HG03025 (cell line): Measurements from ENCODE around the gene KCNQ4.

Experiments used
- ATAC-seq: cut with Tn5 transposase; IDR thresholded peaks from one replicate; pipeline ENCODE4 v1.9.1; 2021; ENCODE audit warnings: mild to moderate bottlenecking, moderate library complexity; ENCODE audit not compliant: unreplicated experiment, low FRiP score

KCNQ4 gene

DNA sequence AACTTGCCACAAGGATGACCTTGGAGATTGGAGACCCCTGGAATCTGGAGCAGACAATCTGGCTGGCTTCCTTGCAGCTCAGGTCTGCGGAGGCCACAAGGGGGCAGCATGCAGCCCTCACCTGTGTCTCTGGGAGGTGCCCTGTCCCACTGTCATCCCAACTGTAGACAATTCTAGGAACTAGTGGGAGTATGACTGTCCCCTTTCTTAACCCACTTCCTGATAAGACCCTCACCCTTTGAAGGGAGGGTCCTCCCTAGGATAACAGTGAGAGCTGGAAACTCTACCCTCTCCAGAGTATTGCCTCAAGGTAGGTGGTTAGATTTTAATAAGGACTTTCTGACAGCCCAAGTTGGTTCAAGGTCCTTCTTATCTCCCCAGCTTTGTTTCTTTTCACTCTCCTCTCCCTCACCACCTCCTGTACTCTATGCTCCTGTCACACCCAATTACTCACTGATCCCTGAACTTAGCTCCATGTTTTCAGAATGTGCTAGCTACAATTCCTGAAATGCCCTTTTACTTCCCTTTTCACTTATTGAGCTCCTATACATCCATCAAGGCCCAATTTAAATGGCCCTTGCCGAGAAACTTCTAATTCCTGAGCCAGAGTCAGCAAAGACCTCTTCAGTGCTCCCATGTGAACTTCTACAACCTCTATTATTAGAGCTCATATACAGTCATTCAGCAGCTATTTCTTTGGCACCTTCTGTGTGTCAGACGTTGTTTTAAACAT, 9.2 kb upstream of the KCNQ4 start:
- no peak for ATAC-seq

DNA sequence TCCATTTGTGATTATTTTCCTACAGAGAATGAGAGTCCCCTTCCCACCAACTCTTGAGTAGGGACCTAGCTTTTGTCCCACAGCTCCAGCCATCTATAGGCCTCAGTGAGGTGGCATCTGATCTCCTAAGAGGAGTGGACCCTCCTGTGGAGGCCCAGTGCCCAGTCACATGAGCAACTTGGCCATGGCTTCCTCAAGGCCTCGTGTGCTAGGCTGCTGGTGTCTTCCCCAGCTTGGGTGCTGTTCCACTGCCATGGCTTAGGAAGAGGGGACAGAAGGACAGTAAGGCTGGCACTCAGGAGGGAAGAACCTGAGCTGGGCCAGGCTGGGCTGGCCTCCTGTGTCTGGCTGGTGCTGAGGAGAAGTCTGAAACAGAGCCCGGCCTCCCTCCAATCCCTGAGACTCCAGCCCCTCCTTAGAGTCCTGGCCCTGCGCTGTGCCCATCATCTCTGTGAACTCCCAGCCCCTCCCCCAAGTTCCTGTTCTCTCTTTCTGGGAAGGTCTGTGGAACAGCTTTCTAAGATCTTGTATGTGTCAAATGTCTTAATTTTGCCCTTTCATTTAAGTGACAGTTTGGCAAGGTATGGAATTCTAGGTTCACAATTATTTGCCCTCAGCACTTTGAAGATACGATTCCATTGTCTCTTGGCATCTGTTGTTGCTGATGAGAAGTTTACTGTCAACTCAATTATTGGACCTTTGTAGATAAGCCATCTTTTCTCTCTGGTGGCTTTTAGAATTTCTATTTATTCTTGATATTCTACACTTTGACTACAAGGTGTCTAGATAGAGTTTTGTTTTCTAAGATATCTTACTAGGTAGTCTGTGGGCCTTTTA, 7.1 kb upstream of the KCNQ4 start:
- ATAC-seq, result no peak

DNA sequence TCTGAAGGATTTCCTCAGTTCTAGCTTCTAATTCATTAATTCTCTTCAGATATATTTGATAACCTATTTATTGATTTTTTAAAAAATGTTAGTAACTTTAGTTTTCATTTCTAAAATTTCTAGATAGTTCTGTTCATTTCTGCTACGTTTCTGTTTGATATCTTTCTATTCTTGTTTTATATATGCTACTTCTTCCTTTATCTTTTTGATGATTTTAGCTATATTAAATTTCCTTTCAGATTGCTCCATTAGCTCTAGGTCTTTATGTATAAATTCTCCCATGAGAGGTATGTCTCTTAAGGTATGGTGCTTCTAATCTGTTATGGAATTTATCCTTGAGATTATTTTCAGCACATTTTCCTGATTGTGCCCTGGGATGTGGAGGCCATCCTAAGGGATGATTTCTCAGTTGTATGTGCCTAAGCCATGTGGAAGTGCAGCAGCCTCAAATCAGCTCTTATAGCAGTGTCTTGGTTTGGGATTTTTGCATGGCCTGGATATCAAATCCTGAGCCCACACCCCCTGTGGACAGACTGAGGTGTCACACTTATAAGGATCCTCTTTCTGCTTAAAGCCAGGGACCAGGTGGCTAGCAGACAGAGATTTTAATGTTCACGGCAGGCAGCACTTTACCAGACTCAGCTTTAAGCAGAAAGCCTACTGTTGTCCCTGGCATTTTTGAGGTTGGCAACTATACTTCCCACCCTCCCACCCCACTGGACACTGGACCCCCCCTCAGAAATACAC, 6.2 kb upstream of the KCNQ4 start:
- no peak for ATAC-seq

DNA sequence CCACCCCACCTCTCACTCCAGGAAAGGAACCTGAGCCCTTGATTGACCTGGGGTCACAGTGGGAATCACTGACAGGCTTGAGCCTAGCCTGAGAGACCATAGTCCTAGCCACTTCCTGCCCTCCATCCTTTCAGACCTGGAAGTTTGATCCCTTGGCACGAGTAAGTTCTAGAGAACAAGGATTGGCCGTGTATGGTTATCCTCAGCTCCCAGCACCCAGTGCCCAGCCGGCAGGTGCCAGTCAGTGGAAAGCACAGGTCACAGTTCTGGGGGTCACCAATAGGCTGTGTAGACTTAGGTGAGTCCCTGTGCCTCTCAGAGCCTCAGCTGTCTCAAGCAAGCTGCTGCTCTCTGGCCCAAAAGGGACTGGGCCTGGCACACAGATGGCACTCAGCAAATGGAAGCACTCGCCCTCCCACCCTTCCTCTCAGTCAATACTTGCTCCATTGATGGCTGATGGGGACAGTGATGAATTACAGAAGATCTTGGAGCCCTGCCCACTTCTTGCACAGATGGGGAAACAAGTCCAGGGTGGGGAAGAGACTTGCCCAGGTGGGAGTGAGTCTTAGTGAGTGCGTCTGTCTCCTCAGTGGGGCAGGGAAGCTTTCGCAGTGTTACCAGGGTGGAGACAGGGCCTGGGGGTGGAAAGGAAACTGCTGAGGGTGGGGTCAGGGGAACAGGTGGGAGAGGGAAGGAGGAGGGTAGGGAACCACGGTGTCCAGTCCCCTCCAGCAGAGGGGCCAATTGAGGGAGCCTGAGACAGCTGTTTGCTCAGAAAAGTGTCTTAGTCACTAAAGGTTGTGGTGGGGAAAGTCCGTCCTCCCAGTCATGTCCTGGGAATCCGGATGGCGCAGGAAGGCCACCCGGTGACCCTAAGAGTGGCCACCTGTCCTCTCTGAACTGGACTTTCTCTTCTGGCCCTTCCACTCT, 2.6 kb upstream of the KCNQ4 start:
- no peak for ATAC-seq

DNA sequence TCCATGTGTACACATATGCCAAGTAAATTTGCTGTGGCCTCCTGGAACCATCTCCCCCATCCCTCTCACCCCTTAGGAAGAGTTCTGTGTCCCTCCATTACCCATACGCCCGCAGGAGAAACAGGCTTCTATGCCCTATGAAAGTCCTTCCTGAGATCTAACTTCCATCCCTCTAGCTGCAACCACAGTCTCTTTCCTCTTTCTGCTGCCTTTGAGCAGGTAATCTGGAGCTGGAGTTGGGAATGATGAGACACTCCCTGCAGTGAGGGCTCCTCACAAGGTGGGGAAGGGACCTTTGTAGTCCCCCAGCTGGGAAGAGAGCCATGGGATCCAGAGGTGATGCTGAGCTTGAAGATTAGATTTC, 2.0 kb upstream of the KCNQ4 start:
- no peak for ATAC-seq

DNA sequence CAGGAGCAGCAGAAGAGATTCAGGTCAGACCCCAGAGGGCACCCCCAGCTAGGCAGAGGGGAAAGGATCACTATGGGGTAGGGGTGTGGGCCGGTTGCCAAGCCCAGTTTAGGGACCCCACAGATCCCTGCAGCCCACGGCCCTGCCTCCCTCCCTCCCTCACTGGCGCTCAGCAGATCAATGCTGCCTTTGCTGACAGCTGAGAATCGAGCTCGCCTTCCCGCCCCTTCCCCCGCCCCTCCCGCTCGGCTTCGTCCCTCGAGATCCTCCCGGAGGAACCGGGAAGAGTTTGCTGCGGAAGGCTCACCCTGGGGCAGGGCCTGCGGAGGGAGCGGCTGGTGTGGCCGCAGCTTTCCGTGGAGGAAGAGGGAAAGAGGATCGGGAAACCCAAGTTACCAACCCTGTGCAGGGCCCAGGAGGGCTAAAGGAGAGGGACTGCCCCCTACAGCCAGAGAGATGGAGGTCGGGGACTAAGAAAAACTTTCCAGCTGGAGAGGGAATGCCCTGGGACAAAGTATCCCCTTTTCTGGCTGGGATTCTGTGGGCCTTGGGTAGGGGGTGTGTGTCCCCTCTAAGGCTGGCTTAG, 1.1 kb upstream of the KCNQ4 start:
- ATAC-seq, result no peak

DNA sequence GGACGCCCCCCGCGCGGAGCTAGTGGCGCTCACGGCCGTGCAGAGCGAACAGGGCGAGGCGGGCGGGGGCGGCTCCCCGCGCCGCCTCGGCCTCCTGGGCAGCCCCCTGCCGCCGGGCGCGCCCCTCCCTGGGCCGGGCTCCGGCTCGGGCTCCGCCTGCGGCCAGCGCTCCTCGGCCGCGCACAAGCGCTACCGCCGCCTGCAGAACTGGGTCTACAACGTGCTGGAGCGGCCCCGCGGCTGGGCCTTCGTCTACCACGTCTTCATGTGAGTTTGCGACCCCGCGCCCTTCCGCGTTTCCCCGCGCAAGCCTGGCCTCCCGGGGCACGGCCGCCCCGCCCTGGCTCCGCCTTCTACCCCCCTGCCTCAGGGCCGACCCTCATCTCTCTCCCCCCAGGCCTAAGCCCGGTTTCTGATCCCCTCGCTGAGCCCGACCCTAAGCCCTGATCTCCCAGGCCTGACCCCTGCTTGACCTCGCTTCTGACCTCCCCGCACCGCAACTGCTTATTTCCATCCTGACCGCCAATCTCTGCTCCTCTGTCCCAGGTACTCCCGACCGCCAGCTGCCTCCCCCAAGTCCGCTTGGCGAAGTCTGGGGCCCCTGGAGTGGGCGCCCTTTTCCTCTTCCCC, 669 bp downstream of the KCNQ4 start:
- ATAC-seq, result no peak

DNA sequence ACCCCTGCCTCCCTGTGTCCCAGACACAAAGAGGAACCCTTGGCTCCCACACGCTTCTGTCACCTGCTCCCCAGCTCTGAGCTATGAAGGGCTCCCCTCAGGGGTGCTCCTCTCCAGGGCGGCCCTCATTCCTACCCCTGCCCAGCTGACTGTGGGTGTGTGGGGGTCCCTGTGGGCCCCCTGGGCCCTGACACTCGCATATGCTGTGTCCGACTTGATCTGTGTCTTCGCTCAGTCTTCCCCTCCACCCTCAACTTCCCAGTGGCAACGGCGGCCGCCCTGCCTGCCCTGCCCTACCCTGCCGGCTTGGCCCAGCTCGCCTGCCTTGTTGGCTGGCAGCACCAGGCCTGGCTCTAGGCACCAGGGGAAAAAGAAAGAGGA, 1.2 kb downstream of the KCNQ4 start:
- no peak for ATAC-seq

DNA sequence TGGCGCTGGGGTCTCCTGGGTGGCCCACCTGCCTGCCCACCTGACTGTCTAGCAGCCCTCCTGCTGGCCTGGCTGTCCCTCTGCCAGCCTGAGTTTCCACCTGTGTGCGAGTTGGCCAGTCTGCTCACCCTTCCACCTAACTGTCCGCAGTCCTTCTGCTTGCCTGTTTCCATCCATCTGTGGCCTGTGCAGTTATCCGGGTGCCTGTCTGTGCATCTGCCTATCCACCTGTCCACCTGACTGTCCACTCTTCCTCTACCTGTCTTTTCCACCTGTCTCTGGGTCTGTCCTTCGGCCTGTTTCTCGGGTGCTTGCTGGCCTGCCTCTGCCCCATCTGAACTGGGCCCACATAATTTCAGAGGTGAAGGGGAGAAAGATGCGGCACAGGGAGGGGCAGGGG, 1.9 kb downstream of the KCNQ4 start:
- ATAC-seq, result no peak

DNA sequence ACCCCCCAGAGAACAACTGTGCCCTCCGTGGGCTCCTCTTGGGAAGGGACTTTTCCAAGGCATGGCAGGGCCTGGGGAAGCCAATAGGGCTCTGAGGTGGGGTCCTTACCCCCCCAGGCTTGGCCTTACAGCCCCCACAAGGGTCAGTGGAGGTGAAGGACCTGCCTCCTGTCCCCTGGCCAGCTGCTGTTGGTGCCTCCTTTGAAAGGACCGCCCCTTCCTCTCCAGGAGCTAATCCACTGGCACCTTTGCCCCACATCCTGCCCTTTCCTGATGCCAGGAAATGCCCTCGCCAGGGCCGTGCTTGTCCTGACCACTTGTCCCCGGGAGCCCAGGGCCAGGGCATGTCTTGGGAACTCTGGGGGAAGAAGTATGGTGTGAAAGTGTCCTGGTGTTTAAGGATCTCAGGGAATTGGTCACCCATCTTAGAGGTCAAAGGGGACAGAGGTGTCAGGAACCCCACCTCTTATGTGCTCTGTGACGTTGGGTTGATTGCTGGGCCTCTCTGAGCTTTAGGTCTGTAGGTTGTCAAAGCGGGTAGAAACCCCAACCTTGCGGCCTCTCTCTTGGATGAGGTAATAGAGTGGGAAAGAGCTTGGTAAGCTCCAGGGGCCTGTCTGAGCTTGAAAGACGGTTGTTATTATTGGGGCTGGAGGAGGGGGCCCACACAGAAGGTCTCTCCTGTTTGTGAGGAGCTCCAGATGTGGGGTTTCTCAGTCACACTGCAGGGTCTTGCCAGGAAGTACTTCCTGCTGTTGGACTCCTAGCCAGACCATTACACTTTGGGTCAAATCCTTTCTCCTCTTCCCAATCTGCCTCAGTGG, 2.8 kb downstream of the KCNQ4 start:
- ATAC-seq, result no peak

DNA sequence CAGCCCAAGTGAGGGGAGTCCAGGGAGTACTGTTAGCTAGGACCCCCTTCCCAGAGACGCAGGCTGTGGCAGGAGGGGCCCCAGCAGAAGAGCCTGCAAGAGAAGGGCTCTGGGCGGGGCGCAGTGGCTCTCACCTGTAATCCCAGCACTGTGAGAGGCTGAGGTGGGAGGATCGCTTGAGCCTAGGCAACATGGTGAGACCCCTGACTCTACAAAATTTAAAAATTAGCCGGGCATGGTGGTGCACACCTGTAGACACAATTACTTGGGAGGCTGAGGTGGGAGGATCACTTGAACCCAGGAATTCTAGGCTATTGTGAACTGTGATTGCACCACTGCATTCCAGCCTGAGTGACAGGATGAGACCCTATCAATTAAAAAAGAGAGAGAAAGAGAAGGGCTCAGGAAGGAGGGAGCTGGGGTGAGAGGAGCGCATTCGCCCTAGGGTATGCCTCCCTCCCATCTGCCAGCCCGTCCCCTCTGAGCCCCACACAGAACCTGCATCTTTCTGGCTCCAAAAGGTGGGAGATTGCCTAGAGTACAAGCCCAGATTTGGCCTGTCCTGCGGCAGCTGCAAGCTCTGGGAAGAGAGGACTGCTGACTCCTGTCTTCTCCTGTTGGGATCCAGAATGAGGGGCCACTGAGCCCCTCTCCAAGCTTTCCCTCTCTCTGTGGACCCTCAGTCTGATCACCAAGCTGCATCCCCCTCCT, 3.6 kb downstream of the KCNQ4 start:
- ATAC-seq, result no peak

DNA sequence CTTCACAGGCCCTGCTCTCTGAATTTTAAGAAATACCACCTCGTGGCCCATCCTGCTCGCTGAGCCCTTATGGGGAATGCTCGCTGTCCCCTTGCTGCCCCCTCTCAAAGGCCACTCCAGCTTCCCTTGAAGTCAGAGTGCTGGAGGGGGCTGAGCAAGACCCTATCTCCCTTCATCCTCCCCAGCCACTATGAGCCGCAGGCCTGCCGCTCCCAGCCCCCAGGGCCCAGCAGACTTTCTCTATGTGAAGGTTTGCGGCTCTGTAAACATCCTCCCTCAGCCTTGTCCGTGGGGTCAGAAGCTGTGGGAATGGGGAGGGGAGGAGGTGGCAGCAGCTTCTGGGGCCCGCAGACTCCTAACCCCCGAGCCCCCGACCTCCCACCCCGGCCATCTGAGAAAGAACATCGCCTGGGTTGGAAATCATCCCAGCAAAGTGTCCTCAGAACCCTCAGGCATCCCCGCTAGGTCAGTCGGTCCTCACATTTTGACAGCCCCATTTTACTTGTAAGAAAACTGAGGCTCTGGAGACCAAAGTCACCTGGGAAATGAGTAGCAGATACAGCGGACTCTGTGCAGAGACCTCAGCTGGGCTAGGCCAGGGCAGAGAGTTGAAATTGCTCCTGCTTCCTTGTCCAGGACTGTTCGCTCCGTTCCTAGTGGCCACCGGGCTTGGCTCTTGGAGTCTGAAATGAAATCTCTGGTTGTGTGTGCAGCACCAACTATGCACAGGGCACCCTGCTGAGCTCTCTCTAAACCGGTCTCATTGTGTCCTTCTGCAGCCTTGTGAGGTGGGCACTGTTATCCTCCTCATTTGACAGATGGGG, 4.4 kb downstream of the KCNQ4 start:
- ATAC-seq, result no peak

DNA sequence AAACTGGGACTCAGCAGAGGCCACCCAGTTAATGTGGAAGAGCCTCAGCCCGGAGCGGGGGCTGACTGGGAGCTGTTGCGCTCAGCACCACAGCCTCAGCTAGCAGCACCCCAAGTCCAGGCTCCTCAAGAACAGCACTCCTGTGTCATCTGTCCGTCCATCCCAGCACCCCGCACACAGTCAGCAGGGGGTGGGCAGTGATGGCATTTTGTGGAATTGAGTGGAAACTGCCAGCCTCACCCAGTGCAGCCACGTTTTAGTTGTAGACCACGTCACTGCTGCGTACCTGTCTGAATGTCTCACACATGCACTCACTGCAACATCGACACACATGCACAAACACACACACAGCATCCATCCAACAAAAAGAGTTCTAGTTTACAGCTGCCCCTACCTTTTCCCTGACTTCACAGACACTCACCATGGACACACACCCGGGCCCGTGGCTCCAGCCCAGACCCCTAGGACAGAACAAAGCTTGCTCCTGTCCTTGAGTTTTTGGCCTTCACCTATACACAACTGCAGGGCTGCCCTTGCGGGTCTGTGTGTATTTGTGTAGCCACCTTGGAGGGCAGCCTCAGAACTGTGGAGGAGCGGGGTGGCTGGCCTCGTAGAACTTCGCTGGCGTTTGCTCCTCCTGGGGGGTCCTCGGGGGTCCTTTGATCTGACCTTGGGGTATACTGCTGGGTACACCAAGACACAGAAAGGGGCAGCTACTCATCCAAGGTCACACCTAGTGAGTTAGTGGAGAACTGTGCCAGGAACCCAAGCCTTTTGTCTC, 5.2 kb downstream of the KCNQ4 start:
- ATAC-seq, result no peak

DNA sequence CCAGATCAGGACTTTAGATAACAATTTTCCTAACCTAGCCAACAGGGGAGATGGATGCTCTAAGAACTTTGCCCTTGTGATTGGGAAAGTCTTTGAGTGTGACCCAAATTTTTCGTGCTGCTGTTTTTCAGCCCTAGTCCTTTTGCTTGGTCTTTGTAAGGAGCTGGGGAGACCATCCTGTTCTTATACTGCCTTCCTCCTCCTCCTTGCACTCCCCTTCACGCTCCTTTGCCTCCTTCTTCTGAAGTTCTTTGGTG, 5.7 kb downstream of the KCNQ4 start:
- ATAC-seq, result no peak

DNA sequence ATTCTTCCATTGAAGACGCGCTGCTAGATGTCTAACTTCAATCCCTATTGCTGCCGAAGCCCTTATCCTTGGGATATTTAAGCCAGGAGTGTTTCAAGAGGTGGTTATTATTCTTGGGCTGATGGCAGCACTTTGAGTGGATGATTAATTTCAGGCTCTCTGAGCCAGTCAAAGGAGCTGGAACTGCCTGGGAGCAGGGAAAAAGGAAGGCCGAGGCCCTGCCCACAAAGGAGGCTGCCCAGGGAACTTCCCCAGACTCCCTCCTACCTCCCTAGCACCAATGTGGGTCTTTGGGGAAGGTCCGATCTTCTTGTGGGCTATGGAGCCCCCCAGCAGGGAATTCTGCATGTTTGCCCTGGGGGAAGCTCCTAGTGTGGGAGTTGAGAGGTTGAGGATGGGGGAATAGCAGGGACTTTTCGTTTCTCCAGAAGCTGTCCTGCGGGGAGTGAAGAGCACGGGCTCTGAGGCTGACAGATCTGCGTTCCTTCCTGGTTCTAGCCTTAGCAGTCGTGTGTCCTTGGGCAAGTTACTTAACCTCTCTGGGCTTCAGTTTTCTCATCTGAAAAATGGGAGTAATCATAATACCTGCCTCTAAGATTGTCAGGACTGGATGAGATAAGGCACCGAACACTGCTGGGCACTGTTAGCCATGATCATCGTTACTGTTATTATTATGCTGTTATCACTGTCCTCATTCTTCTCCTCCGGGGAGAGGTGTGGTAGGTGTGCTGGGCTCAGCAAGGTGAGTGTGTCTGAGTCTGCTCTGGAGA, 6.3 kb downstream of the KCNQ4 start:
- no peak for ATAC-seq

DNA sequence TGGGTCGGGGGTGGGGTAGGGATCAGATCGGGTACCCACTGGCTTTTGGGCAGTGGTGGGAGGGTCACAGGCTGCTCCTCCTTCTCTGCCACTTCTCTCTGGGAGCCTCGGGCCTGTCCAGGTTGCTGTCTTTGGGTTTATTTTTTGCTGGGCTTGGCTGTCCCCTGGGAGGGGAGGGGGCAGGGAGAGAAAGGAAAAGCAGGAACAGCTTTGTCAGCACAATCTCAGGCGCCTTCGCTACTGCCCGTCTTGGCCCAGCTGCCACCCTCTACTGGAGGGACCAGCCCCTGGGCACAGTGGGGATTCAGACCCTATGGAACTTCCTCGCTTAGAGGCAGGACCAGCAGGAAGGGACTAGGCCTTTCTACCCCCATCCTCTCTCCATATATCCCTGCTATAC, 8.4 kb downstream of the KCNQ4 start:
- no peak for ATAC-seq
